GM23338 (cell line): ENCODE results near the gene VPS45. TPM values are rescaled to one million over a fixed set of nuclear protein-coding genes. Genes with fewer than 3 reads are reported as not detected.
"Not testable (repeated sequence)": the region's sequence is repeated elsewhere in the genome, so short reads cannot be mapped to it uniquely, and the experiment has no call there.

ENCODE experiments used
- ATAC-seq: fragments of 200-7000 bp; cut with Tn5 transposase; 3 replicates; pipeline ENCODE4 v1.9.1; 2020
- DNase-seq: peaks from one replicate; pipeline ENCODE4 v3.0.0-alpha.2; 2015; ENCODE audit warnings: low spot score
- H2AFZ ChIP-seq: fragments of 200-600 bp; sonication (generic); 2 replicates; pipeline ENCODE4 v1.8.0; 2016; ENCODE audit warnings: antibody characterized with exemption, mild to moderate bottlenecking, moderate library complexity
- H3F3A ChIP-seq: fragments of 200-600 bp; sonication (generic); replicated peaks from 2 replicates; pipeline ENCODE4 v1.8.0; 2017; ENCODE audit warnings: antibody characterized with exemption, mixed run types, low read depth
- H3K27ac ChIP-seq: fragments of 200-600 bp; sonication (generic); 2 replicates; pipeline ENCODE4 v1.6.1; 2016; ENCODE audit warnings: low read depth
- H3K27me3 ChIP-seq: fragments of 200-600 bp; sonication (generic); 2 replicates; pipeline ENCODE4 v1.8.0; 2016; ENCODE audit warnings: mild to moderate bottlenecking, mixed run types, moderate library complexity; ENCODE audit not compliant: insufficient read depth
- H3K36me3 ChIP-seq: fragments of 200-600 bp; sonication (generic); 2 replicates; pipeline ENCODE4 v1.8.0; 2016; ENCODE audit warnings: mild to moderate bottlenecking; ENCODE audit not compliant: insufficient read depth
- H3K4me1 ChIP-seq: fragments of 200-600 bp; sonication (generic); 2 replicates; pipeline ENCODE4 v1.8.0; 2016; ENCODE audit warnings: mild to moderate bottlenecking, moderate library complexity; ENCODE audit not compliant: insufficient read depth
- H3K4me2 ChIP-seq: fragments of 200-600 bp; sonication (generic); 2 replicates; pipeline ENCODE4 v1.7.1; 2017; ENCODE audit warnings: mixed run types
- H3K4me3 ChIP-seq: fragments of 200-600 bp; sonication (generic); 2 replicates; pipeline ENCODE4 v1.6.1; 2016; ENCODE audit warnings: mixed run types
- H3K79me2 ChIP-seq: fragments of 200-600 bp; sonication (generic); replicated peaks from 2 replicates; pipeline ENCODE4 v1.8.0; 2017; ENCODE audit warnings: mild to moderate bottlenecking; ENCODE audit not compliant: insufficient read depth
- H3K9me2 ChIP-seq: fragments of 200-600 bp; sonication (generic); 2 replicates; pipeline ENCODE4 v1.8.0; 2017; ENCODE audit not compliant: insufficient read depth
- H4K20me1 ChIP-seq: fragments of 200-600 bp; sonication (generic); replicated peaks from 2 replicates; pipeline ENCODE4 v1.8.0; 2017; ENCODE audit warnings: mild to moderate bottlenecking; ENCODE audit not compliant: insufficient read depth
- H3K27ac Mint-ChIP-seq: 2 replicates; pipeline ENCODE4 v1.8.0; 2020; ENCODE audit warnings: inconsistent platforms, mild to moderate bottlenecking, moderate library complexity, mixed read lengths
- H3K27me3 Mint-ChIP-seq: 3 replicates; pipeline ENCODE4 v1.8.0; 2022; ENCODE audit warnings: low read depth, mild to moderate bottlenecking, moderate library complexity, mixed read lengths, inconsistent platforms; ENCODE audit not compliant: insufficient read depth, poor library complexity
- H3K36me3 Mint-ChIP-seq: 3 replicates; pipeline ENCODE4 v1.8.0; 2021; ENCODE audit warnings: low read depth, mild to moderate bottlenecking, inconsistent platforms, moderate library complexity, mixed read lengths
- H3K4me1 Mint-ChIP-seq: 3 replicates; pipeline ENCODE4 v1.8.0; 2020; ENCODE audit warnings: mild to moderate bottlenecking, inconsistent platforms, mixed read lengths
- H3K4me3 Mint-ChIP-seq: 3 replicates; pipeline ENCODE4 v1.8.0; 2021; ENCODE audit warnings: moderate library complexity, mild to moderate bottlenecking, inconsistent platforms, mixed read lengths
- H3K9me3 Mint-ChIP-seq: 3 replicates; pipeline ENCODE4 v1.8.0; 2020; ENCODE audit warnings: moderate library complexity, mild to moderate bottlenecking, inconsistent platforms, mixed read lengths
- JUNB ChIP-seq: IDR thresholded peaks from one replicate; pipeline ENCODE4 v1.6.1; 2016; ENCODE audit warnings: antibody characterized with exemption; ENCODE audit not compliant: unreplicated experiment
- POLR2AphosphoS5 ChIP-seq: IDR thresholded peaks from 2 replicates; pipeline ENCODE4 v1.6.1; 2016; ENCODE audit warnings: antibody characterized with exemption, low read depth
- polyA plus RNA-seq: library from polyadenylated mRNA; unstranded; fragments of >200 nt; fragmentation: Nextera tagmentation; extraction: Ambion mirVana; gene quantifications from 2 replicates; pipeline ENCODE4 v1.2.1, GENCODE V29; 2016
- total RNA-seq: library from RNA; depleted of rRNA; stranded (reverse); fragments of >200 nt; shearing (Covaris generic); gene quantifications from 2 replicates; pipeline ENCODE4 v1.2.3, GENCODE V29; 2014
- TF ChIP-seq, protein P1 (sequence below), 2 experiments: fragments of 200-600 bp in 1 of 2; sonication (generic) in 1 of 2; conservative IDR thresholded peaks; 2 replicates each; pipeline versions ENCODE4 v1.5.1 to v1.6.1; 2016 to 2017; ENCODE audit warnings: antibody characterized with exemption in 2 of 2, low read depth in 2 of 2, mild to moderate bottlenecking in 2 of 2, moderate library complexity in 1 of 2
- TF ChIP-seq, protein P2 (sequence below): fragments of 250-450 bp; sonication (Bioruptor Pico); IDR thresholded peaks from 2 replicates; pipeline ENCODE4 v1.5.0; 2020; ENCODE audit warnings: mild to moderate bottlenecking, moderate library complexity

VPS45 gene
- total and polyA plus RNA-seq, 2 experiments from 2014 or later: 23.5 to 37.5 TPM

DNA sequence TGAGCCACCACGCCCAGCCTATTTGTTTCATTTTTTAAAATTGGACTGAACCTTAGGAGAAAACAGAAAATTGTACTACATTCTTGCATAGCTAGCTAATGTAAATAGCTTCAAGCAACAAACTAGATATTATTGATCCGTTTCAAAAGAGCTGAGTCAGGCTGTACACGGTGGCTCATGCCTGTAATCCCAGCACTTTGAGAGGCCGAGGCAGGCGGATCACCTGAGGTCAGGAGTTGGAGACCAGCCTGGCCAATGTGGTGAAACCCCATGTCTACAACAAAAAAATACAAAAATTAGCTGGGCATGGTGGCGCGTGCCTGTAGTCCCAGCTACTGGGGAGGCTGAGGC, 118.8 kb downstream of the VPS45 start:
- not testable (repeated sequence) for H4K20me1 ChIP-seq, H3K79me2 ChIP-seq, H3K27me3 ChIP-seq, H3K4me1 Mint-ChIP-seq, H3K27me3 Mint-ChIP-seq, H2AFZ ChIP-seq, DNase-seq, H3K4me3 ChIP-seq, H3K27ac Mint-ChIP-seq, H3K4me1 ChIP-seq, H3F3A ChIP-seq, H3K4me2 ChIP-seq, H3K36me3 Mint-ChIP-seq, H3K9me3 Mint-ChIP-seq, H3K36me3 ChIP-seq, ATAC-seq, H3K9me2 ChIP-seq, H3K4me3 Mint-ChIP-seq
- 0 out of 2 replicates have a peak overlapping the region, but pooled peaks have one; percentile 63 for H3K27ac ChIP-seq

DNA sequence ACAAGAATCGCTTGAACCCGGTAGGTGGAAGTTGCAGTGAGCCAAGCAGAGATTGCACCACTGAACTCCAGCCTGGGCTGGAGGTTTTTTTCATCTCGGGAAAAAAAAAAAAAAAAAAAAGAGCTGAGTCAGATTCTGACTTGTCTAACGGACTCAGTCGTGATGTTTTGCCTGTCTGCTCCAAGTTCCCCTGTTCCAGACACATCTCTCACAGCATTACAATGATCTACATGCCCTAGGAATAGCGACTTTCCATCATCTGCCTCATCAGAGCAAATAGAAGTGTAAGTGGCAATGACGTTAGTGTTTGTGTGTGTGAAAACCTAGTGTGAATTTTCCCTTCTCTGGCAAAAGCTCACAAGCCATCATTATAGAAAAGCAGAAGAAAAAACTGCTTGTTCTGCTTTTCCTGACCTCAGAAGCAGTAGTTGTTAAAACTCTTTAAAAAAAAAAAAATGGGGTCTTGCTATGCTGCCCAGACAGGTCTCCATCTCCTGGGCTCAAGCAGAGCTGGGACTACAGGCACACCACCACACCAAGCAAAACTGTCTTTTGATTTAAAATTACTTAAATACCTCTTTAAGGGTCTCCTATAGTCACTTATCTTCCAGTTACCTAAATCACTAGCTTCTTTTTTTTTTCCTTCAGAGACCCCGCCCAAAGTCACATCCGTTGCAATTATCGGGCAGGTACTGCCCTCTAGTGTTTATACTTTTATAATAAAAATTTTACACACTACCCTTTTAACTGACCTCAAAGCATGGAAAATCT, 119.4 kb downstream of the VPS45 start:
- Histone ChIP-seq H3K79me2 (no peaks in the 10 kb centered on the region), H3K4me2 (no peak overlapping the region), H2AFZ (no peak overlapping the region), H3F3A (no peaks in the 10 kb centered on the region), H3K4me1 (no peaks in the 10 kb centered on the region), H3K27me3 (no peaks in the 10 kb centered on the region), H3K4me3 (no peak overlapping the region), H3K36me3 (no peaks in the 10 kb centered on the region), H3K27ac (no peak overlapping the region), H3K9me2 (no peaks in the 10 kb centered on the region), H4K20me1 (no peaks in the 10 kb centered on the region)
- Mint-ChIP-seq H3K4me3 (no peak overlapping the region), H3K27ac (no peak overlapping the region), H3K4me1 (no peaks in the 10 kb centered on the region; the same call in 2 of the 3 replicates), H3K36me3 (no peaks in the 10 kb centered on the region), H3K27me3 (peaks cover 8% of the 10 kb centered on the region), H3K9me3 (peaks cover 4% of the 10 kb centered on the region; the same call in 1 of the 3 replicates)
- DNase-seq (peak; percentile 65), ATAC-seq (peak; percentile 62)
- TF ChIP-seq, protein P1, sequence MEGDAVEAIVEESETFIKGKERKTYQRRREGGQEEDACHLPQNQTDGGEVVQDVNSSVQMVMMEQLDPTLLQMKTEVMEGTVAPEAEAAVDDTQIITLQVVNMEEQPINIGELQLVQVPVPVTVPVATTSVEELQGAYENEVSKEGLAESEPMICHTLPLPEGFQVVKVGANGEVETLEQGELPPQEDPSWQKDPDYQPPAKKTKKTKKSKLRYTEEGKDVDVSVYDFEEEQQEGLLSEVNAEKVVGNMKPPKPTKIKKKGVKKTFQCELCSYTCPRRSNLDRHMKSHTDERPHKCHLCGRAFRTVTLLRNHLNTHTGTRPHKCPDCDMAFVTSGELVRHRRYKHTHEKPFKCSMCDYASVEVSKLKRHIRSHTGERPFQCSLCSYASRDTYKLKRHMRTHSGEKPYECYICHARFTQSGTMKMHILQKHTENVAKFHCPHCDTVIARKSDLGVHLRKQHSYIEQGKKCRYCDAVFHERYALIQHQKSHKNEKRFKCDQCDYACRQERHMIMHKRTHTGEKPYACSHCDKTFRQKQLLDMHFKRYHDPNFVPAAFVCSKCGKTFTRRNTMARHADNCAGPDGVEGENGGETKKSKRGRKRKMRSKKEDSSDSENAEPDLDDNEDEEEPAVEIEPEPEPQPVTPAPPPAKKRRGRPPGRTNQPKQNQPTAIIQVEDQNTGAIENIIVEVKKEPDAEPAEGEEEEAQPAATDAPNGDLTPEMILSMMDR (conservative IDR thresholded peaks at IDR 0.05; ENCODE audit: low read depth in 2 of 2): peak; percentile 51 to 74
- no peak for TF ChIP-seq POLR2AphosphoS5

DNA sequence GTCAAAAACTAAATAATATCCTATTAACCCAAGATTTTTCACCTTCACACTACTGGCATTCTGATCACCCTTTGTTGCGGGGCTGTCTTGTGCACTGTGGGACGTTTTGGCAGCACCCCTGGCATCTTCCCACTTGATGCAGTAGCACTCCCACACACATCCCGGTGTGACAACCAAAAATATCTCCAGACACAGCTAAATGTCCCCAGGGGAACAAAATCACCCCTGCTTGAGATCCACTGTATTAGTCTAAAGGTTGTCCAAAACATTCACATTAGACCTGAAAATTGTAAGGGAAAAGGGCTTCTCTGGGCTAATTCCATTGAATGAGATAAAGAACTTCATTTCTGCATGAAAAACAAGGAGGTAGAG, 120.0 kb downstream of the VPS45 start:
- Histone ChIP-seq H2AFZ (0 out of 2 replicates have a peak overlapping the region, but pooled peaks have one; percentile 7), H3K4me2 (no peak overlapping the region), H3K79me2 (no peaks in the 10 kb centered on the region), H3K4me3 (no peak overlapping the region), H3F3A (no peaks in the 10 kb centered on the region), H3K27me3 (no peaks in the 10 kb centered on the region), H3K36me3 (no peaks in the 10 kb centered on the region), H3K27ac (no peak overlapping the region), H4K20me1 (no peaks in the 10 kb centered on the region), H3K4me1 (no peaks in the 10 kb centered on the region), H3K9me2 (no peaks in the 10 kb centered on the region)
- ATAC-seq (no peak; the same call in 2 of the 3 replicates), DNase-seq (no peak)
- no peak for TF ChIP-seq JUNB
- TF ChIP-seq, protein P1 (conservative IDR thresholded peaks at IDR 0.05; ENCODE audit: low read depth in 2 of 2): 0 out of 4 replicates have a peak, but pooled peaks of 1 of the 2 experiments have one; percentile 10
- TF ChIP-seq, protein P2, sequence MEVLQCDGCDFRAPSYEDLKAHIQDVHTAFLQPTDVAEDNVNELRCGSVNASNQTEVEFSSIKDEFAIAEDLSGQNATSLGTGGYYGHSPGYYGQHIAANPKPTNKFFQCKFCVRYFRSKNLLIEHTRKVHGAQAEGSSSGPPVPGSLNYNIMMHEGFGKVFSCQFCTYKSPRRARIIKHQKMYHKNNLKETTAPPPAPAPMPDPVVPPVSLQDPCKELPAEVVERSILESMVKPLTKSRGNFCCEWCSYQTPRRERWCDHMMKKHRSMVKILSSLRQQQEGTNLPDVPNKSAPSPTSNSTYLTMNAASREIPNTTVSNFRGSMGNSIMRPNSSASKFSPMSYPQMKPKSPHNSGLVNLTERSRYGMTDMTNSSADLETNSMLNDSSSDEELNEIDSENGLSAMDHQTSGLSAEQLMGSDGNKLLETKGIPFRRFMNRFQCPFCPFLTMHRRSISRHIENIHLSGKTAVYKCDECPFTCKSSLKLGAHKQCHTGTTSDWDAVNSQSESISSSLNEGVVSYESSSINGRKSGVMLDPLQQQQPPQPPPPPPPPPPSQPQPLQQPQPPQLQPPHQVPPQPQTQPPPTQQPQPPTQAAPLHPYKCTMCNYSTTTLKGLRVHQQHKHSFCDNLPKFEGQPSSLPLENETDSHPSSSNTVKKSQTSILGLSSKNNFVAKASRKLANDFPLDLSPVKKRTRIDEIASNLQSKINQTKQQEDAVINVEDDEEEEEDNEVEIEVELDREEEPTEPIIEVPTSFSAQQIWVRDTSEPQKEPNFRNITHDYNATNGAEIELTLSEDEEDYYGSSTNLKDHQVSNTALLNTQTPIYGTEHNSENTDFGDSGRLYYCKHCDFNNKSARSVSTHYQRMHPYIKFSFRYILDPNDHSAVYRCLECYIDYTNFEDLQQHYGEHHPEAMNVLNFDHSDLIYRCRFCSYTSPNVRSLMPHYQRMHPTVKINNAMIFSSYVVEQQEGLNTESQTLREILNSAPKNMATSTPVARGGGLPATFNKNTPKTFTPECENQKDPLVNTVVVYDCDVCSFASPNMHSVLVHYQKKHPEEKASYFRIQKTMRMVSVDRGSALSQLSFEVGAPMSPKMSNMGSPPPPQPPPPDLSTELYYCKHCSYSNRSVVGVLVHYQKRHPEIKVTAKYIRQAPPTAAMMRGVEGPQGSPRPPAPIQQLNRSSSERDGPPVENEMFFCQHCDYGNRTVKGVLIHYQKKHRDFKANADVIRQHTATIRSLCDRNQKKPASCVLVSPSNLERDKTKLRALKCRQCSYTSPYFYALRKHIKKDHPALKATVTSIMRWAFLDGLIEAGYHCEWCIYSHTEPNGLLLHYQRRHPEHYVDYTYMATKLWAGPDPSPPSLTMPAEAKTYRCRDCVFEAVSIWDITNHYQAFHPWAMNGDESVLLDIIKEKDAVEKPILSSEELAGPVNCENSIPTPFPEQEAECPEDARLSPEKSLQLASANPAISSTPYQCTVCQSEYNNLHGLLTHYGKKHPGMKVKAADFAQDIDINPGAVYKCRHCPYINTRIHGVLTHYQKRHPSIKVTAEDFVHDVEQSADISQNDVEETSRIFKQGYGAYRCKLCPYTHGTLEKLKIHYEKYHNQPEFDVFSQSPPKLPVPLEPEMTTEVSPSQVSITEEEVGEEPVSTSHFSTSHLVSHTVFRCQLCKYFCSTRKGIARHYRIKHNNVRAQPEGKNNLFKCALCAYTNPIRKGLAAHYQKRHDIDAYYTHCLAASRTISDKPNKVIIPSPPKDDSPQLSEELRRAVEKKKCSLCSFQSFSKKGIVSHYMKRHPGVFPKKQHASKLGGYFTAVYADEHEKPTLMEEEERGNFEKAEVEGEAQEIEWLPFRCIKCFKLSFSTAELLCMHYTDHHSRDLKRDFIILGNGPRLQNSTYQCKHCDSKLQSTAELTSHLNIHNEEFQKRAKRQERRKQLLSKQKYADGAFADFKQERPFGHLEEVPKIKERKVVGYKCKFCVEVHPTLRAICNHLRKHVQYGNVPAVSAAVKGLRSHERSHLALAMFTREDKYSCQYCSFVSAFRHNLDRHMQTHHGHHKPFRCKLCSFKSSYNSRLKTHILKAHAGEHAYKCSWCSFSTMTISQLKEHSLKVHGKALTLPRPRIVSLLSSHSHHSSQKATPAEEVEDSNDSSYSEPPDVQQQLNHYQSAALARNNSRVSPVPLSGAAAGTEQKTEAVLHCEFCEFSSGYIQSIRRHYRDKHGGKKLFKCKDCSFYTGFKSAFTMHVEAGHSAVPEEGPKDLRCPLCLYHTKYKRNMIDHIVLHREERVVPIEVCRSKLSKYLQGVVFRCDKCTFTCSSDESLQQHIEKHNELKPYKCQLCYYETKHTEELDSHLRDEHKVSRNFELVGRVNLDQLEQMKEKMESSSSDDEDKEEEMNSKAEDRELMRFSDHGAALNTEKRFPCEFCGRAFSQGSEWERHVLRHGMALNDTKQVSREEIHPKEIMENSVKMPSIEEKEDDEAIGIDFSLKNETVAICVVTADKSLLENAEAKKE (CRISPR knock-in tag): no peak
- H3K36me3 Mint-ChIP-seq: no peaks in the 10 kb centered on the region
- peaks cover 4% of the 10 kb centered on the region; the same call in 1 of the 3 replicates for H3K9me3 Mint-ChIP-seq
- H3K27me3 Mint-ChIP-seq: peaks cover 8% of the 10 kb centered on the region
- no peak overlapping the region for H3K4me3 Mint-ChIP-seq
- no peak overlapping the region for H3K27ac Mint-ChIP-seq
- no peaks in the 10 kb centered on the region; the same call in 2 of the 3 replicates for H3K4me1 Mint-ChIP-seq
